GM23338 (cell line): ENCODE results near the gene CNIH3. TPM values are rescaled to one million over a fixed set of nuclear protein-coding genes. Genes with fewer than 3 reads are reported as not detected.

Experiments used
- ATAC-seq: fragments of 200-7000 bp; cut with Tn5 transposase; 3 replicates; pipeline ENCODE4 v1.9.1; 2020
- DNase-seq: peaks from one replicate; pipeline ENCODE4 v3.0.0-alpha.2; 2015; ENCODE audit warnings: low spot score
- H2AFZ ChIP-seq: fragments of 200-600 bp; sonication (generic); 2 replicates; pipeline ENCODE4 v1.8.0; 2016; ENCODE audit warnings: antibody characterized with exemption, mild to moderate bottlenecking, moderate library complexity
- H3F3A ChIP-seq: fragments of 200-600 bp; sonication (generic); replicated peaks from 2 replicates; pipeline ENCODE4 v1.8.0; 2017; ENCODE audit warnings: antibody characterized with exemption, mixed run types, low read depth
- H3K27ac ChIP-seq: fragments of 200-600 bp; sonication (generic); 2 replicates; pipeline ENCODE4 v1.6.1; 2016; ENCODE audit warnings: low read depth
- H3K27me3 ChIP-seq: fragments of 200-600 bp; sonication (generic); 2 replicates; pipeline ENCODE4 v1.8.0; 2016; ENCODE audit warnings: mild to moderate bottlenecking, mixed run types, moderate library complexity; ENCODE audit not compliant: insufficient read depth
- H3K36me3 ChIP-seq: fragments of 200-600 bp; sonication (generic); 2 replicates; pipeline ENCODE4 v1.8.0; 2016; ENCODE audit warnings: mild to moderate bottlenecking; ENCODE audit not compliant: insufficient read depth
- H3K4me1 ChIP-seq: fragments of 200-600 bp; sonication (generic); 2 replicates; pipeline ENCODE4 v1.8.0; 2016; ENCODE audit warnings: mild to moderate bottlenecking, moderate library complexity; ENCODE audit not compliant: insufficient read depth
- H3K4me2 ChIP-seq: fragments of 200-600 bp; sonication (generic); 2 replicates; pipeline ENCODE4 v1.7.1; 2017; ENCODE audit warnings: mixed run types
- H3K4me3 ChIP-seq: fragments of 200-600 bp; sonication (generic); 2 replicates; pipeline ENCODE4 v1.6.1; 2016; ENCODE audit warnings: mixed run types
- H3K79me2 ChIP-seq: fragments of 200-600 bp; sonication (generic); replicated peaks from 2 replicates; pipeline ENCODE4 v1.8.0; 2017; ENCODE audit warnings: mild to moderate bottlenecking; ENCODE audit not compliant: insufficient read depth
- H3K9me2 ChIP-seq: fragments of 200-600 bp; sonication (generic); 2 replicates; pipeline ENCODE4 v1.8.0; 2017; ENCODE audit not compliant: insufficient read depth
- H4K20me1 ChIP-seq: fragments of 200-600 bp; sonication (generic); replicated peaks from 2 replicates; pipeline ENCODE4 v1.8.0; 2017; ENCODE audit warnings: mild to moderate bottlenecking; ENCODE audit not compliant: insufficient read depth
- H3K27ac Mint-ChIP-seq: 2 replicates; pipeline ENCODE4 v1.8.0; 2020; ENCODE audit warnings: inconsistent platforms, mild to moderate bottlenecking, moderate library complexity, mixed read lengths
- H3K27me3 Mint-ChIP-seq: 3 replicates; pipeline ENCODE4 v1.8.0; 2022; ENCODE audit warnings: low read depth, mild to moderate bottlenecking, moderate library complexity, mixed read lengths, inconsistent platforms; ENCODE audit not compliant: insufficient read depth, poor library complexity
- H3K36me3 Mint-ChIP-seq: 3 replicates; pipeline ENCODE4 v1.8.0; 2021; ENCODE audit warnings: low read depth, mild to moderate bottlenecking, inconsistent platforms, moderate library complexity, mixed read lengths
- H3K4me1 Mint-ChIP-seq: 3 replicates; pipeline ENCODE4 v1.8.0; 2020; ENCODE audit warnings: mild to moderate bottlenecking, inconsistent platforms, mixed read lengths
- H3K4me3 Mint-ChIP-seq: 3 replicates; pipeline ENCODE4 v1.8.0; 2021; ENCODE audit warnings: moderate library complexity, mild to moderate bottlenecking, inconsistent platforms, mixed read lengths
- H3K9me3 Mint-ChIP-seq: 3 replicates; pipeline ENCODE4 v1.8.0; 2020; ENCODE audit warnings: moderate library complexity, mild to moderate bottlenecking, inconsistent platforms, mixed read lengths
- CTCF ChIP-seq, 2 experiments: fragments of 200-600 bp in 1 of 2; sonication (generic) in 1 of 2; conservative IDR thresholded peaks; 2 replicates each; pipeline versions ENCODE4 v1.5.1 to v1.6.1; 2016 to 2017; ENCODE audit warnings: antibody characterized with exemption in 2 of 2, low read depth in 2 of 2, mild to moderate bottlenecking in 2 of 2, moderate library complexity in 1 of 2
- ETS1 ChIP-seq: IDR thresholded peaks from 2 replicates; pipeline ENCODE4 v1.6.1; 2016; ENCODE audit warnings: antibody characterized with exemption
- POLR2AphosphoS5 ChIP-seq: IDR thresholded peaks from 2 replicates; pipeline ENCODE4 v1.6.1; 2016; ENCODE audit warnings: antibody characterized with exemption, low read depth
- ZNF462 ChIP-seq: fragments of 250-450 bp; sonication (Bioruptor Pico); IDR thresholded peaks from 2 replicates; pipeline ENCODE4 v1.5.0; 2020; ENCODE audit warnings: mild to moderate bottlenecking, moderate library complexity
- polyA plus RNA-seq: library from polyadenylated mRNA; unstranded; fragments of >200 nt; fragmentation: Nextera tagmentation; extraction: Ambion mirVana; gene quantifications from 2 replicates; pipeline ENCODE4 v1.2.1, GENCODE V29; 2016
- total RNA-seq: library from RNA; depleted of rRNA; stranded (reverse); fragments of >200 nt; shearing (Covaris generic); gene quantifications from 2 replicates; pipeline ENCODE4 v1.2.3, GENCODE V29; 2014

The CNIH3 gene
- total and polyA plus RNA-seq, 2 experiments from 2014 or later, result 3.6 to 5.1 TPM

- TF ChIP-seq ZNF462, result no peak
- TF ChIP-seq CTCF (conservative IDR thresholded peaks at IDR 0.05; ENCODE audit: low read depth in 2 of 2), result no peak
These were observed 79.9 kb downstream of the CNIH3 start (continued) for GRCh38 chr1:224696021-224696420.

- Mint-ChIP-seq H3K27me3 (peaks cover 3% of the 10 kb centered on the region), H3K4me3 (no peak overlapping the region), H3K36me3 (no peaks in the 10 kb centered on the region), H3K9me3 (no peaks in the 10 kb centered on the region), H3K4me1 (peaks cover 6% of the 10 kb centered on the region), H3K27ac (no peak overlapping the region; the same call in 1 of the 2 replicates)
- Histone ChIP-seq H4K20me1 (no peaks in the 10 kb centered on the region), H3K9me2 (no peaks in the 10 kb centered on the region), H3K27me3 (no peaks in the 10 kb centered on the region), H3K4me2 (no peak overlapping the region), H3K27ac (no peak overlapping the region), H3F3A (no peaks in the 10 kb centered on the region), H3K4me1 (peaks cover 4% of the 10 kb centered on the region; the same call in 1 of the 2 replicates), H3K79me2 (no peaks in the 10 kb centered on the region), H3K36me3 (no peaks in the 10 kb centered on the region), H2AFZ (no peak overlapping the region), H3K4me3 (no peak overlapping the region)
- DNase-seq, result no peak
- no peak for ATAC-seq
- TF ChIP-seq ZNF462, result no peak
- no peak for TF ChIP-seq POLR2AphosphoS5
- TF ChIP-seq ETS1, result no peak
These were observed 81.0 kb downstream of the CNIH3 start for GRCh38 chr1:224696891-224697765.
